Progenitor cell of endocrine pancreas (in vitro differentiated cells): ENCODE data around the gene HORMAD2. TPM values are rescaled to one million over a fixed set of nuclear protein-coding genes. Genes with fewer than 3 reads are reported as not detected.

Experiments used
- DNase-seq: peaks from one replicate; pipeline ENCODE4 v3.0.0; 2021; ENCODE audit warnings: low spot score; ENCODE audit not compliant: unreplicated experiment
- H3K27ac Mint-ChIP-seq: 2 replicates; pipeline ENCODE4 v1.8.0; 2021; ENCODE audit warnings: mild to moderate bottlenecking, moderate library complexity, mixed read lengths
- H3K27me3 Mint-ChIP-seq: 2 replicates; pipeline ENCODE4 v1.8.0; 2021; ENCODE audit warnings: mixed read lengths
- H3K36me3 Mint-ChIP-seq: 2 replicates; pipeline ENCODE4 v1.8.0; 2022; ENCODE audit warnings: mixed read lengths; ENCODE audit not compliant: insufficient read depth
- H3K4me1 Mint-ChIP-seq: 2 replicates; pipeline ENCODE4 v1.8.0; 2021; ENCODE audit warnings: low read depth, mixed read lengths
- H3K4me3 Mint-ChIP-seq: 2 replicates; pipeline ENCODE4 v1.8.0; 2021; ENCODE audit warnings: low read depth, mild to moderate bottlenecking, moderate library complexity, mixed read lengths
- H3K9me3 Mint-ChIP-seq: 2 replicates; pipeline ENCODE4 v1.8.0; 2021; ENCODE audit warnings: low read depth, mixed read lengths
- CTCF ChIP-seq: fragments of 200-600 bp; sonication (generic); IDR thresholded peaks from one replicate; pipeline ENCODE4 v1.5.0; 2021; ENCODE audit warnings: antibody characterized with exemption, mild to moderate bottlenecking; ENCODE audit not compliant: unreplicated experiment
- total RNA-seq: library from RNA; stranded (reverse); gene quantifications from 2 replicates; pipeline ENCODE4 v1.2.1, GENCODE V29; 2021

HORMAD2 gene
- total RNA-seq, 1 donor from 2014 or later = not detected

DNA sequence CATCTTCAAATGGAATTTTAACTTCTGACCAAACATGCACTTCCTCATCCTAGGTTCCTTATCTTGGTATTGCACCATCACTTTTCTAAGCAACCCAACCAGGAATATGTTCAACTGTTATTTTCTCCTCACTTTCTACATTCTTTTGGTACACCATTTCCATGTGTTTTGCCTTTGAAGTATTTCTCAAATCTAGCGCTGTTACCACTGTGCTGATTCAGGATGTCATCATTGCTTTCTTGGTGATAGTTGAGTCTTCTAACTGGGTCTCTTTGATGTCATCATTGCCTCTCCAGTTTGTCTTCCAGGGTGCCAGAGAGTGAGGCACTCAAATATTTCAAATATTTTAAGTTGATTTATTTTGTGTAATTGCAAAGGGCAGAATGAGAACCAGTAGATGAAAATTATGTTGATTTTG, 47.5 kb downstream of the HORMAD2 start:
- Mint-ChIP-seq H3K36me3 (no peaks in the 10 kb centered on the region), H3K4me3 (no peak overlapping the region), H3K27ac (no peak overlapping the region), H3K27me3 (no peaks in the 10 kb centered on the region), H3K4me1 (no peaks in the 10 kb centered on the region), H3K9me3 (no peaks in the 10 kb centered on the region)
- DNase-seq = no peak
- TF ChIP-seq CTCF = no peak

GRCh38 chr22:30128511-30128910, 48.2 kb downstream of the HORMAD2 start:
- Mint-ChIP-seq H3K4me1 (no peaks in the 10 kb centered on the region), H3K36me3 (no peaks in the 10 kb centered on the region), H3K27ac (no peak overlapping the region), H3K27me3 (no peaks in the 10 kb centered on the region), H3K4me3 (no peak overlapping the region), H3K9me3 (no peaks in the 10 kb centered on the region)
- no peak for DNase-seq
- TF ChIP-seq CTCF = no peak

DNA sequence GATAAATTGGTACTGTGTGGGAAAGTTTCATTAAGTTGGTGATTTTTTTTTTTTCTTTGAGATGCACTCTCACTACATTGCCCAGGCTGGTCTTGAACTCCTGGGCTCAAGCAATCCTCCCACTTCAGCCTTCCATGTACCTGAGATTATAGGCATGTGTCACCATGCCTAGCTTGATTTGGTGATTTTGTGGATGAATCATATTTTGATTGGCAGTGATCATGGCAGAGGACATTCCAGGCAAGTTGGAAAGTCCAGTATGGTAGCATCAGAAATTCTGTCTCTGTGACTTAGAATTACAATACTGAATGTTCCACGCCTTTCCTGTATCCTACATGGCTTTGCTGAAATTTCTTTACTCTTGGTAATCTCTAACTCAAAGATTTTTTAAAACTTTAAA, 49.4 kb downstream of the HORMAD2 start:
- H3K27ac Mint-ChIP-seq = no peak overlapping the region
- H3K36me3 Mint-ChIP-seq = no peaks in the 10 kb centered on the region
- H3K27me3 Mint-ChIP-seq = no peaks in the 10 kb centered on the region
- no peak for TF ChIP-seq CTCF
- H3K4me3 Mint-ChIP-seq = no peak overlapping the region
- no peaks in the 10 kb centered on the region for H3K9me3 Mint-ChIP-seq
- no peaks in the 10 kb centered on the region for H3K4me1 Mint-ChIP-seq
- DNase-seq = no peak

DNA sequence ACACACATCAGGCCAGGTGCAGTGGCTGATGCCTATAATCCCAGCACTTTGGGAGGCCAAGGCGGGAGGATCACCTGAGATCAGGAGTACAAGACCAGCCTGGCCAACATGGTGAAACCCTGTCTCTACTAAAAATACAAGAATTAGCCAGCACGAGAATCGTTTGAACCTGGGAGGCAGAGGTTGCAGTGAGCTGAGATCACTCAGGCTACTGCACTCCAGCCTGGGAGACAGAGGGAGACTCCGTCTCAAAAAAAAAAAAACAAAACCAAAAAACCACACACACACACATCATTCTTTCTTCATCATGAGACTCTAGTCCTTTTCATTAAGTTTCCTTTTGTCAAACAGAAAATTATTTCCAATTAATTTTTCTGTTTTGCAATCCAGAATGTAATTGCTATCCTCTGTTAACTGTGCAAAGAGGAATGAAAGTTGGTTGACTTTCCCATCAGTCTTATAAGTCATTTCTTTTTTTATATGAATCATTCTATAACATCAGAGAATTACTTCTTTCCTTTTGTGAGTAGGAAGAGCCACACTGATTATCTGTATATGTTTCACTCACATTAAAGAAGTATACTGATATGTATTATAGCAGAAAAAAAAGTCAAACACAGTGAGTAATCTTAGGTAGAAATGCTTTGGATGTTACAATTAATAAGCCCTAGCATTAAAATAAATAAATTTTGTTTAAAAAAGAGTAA, 52.2 kb downstream of the HORMAD2 start:
- Mint-ChIP-seq H3K4me1 (no peaks in the 10 kb centered on the region), H3K9me3 (no peaks in the 10 kb centered on the region), H3K4me3 (no peak overlapping the region), H3K36me3 (no peaks in the 10 kb centered on the region), H3K27me3 (peaks cover 15% of the 10 kb centered on the region), H3K27ac (no peak overlapping the region)
- TF ChIP-seq CTCF = no peak
- DNase-seq = no peak

DNA sequence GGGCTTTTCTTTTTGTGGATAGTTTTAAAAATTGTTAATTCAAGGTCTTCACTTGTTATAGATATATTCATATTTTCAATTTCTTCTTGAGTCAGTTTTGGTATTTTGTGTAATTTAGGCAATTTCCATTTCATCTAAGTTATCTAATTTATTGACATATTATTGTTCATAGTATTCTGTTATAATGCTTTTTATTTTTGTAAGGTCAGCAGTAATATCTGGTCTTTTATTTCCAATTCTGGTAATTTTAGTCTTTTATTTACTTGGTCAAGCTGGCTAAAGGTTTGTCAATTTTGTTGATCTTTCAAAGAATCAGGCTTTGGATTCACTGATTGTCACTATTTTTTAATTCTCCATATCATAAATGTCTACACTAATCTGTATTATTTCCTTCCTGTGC, 60.1 kb downstream of the HORMAD2 start:
- no peak overlapping the region for H3K4me3 Mint-ChIP-seq
- H3K9me3 Mint-ChIP-seq = peaks cover 12% of the 10 kb centered on the region
- no peak for TF ChIP-seq CTCF
- no peaks in the 10 kb centered on the region for H3K4me1 Mint-ChIP-seq
- DNase-seq = no peak
- H3K27me3 Mint-ChIP-seq = peaks cover 25% of the 10 kb centered on the region
- H3K27ac Mint-ChIP-seq = no peak overlapping the region
- peaks cover 2% of the 10 kb centered on the region for H3K36me3 Mint-ChIP-seq
